ENCODE measurements around the gene BFSP2. TPM values are rescaled to one million over a fixed set of nuclear protein-coding genes. Genes with fewer than 3 reads are reported as not detected.

The BFSP2 gene
- total and polyA plus RNA-seq, 2 of the 4 experiments (the other 2 are of a cell fraction), result not detected

GRCh38 chr3:133514418-133514817 lies 114.6 kb downstream of the BFSP2 start:
- no peak overlapping the region for H3K23ac ChIP-seq (ENCODE audit: low read depth, low read length)
- H2BK120ac ChIP-seq (ENCODE audit: low read depth, low read length), result no peak overlapping the region
- BruUV-seq (replicated peaks), result no TSS peak
- no peak for DNase-seq
- no peak overlapping the region for H2BK15ac ChIP-seq (ENCODE audit: low read depth, low read length)
- H3K4ac ChIP-seq (ENCODE audit: low read depth, low read length), result no peak overlapping the region
- no peak overlapping the region for H3K4me3 ChIP-seq (ENCODE audit: insufficient read depth, low read depth, low read length)
- no peak overlapping the region for H4K91ac ChIP-seq (ENCODE audit: insufficient read depth, low read depth, low read length)
- H4K8ac ChIP-seq (ENCODE audit: low read depth in 2 of 2, low read length in 2 of 2), result no peak overlapping the region
- in situ Hi-C loops (cut with MboI; ENCODE audit: low sequenced_read_pairs) (no loop called here), intact Hi-C loops (cut with micrococcal nuclease) (no loop called here), dilution Hi-C loops (cut with HindIII; ENCODE audit: low sequenced_read_pairs, unreplicated experiment) (no loop called here)
- H4K5ac ChIP-seq (ENCODE audit: low read depth, low read length), result no peak overlapping the region
- no peak overlapping the region for H2BK5ac ChIP-seq (ENCODE audit: low read depth, low read length, poor library complexity, severe bottlenecking)
- TF ChIP-seq CTCF (conservative IDR thresholded peaks at IDR 0.05; ENCODE audit: low read depth, low read length) (no peak), CEBPB (IDR thresholded peaks at IDR 0.05; ENCODE audit: low read depth, low read length) (no peak), BHLHE40 (IDR thresholded peaks at IDR 0.05; ENCODE audit: low read depth, low read length) (no peak), RCOR1 (IDR thresholded peaks at IDR 0.05; ENCODE audit: insufficient replicate concordance, low read length) (no peak), RAD21 (IDR thresholded peaks at IDR 0.05; ENCODE audit: low read length) (no peak), FOS (IDR thresholded peaks at IDR 0.05; ENCODE audit: low read depth, low read length) (no peak), RFX5 (IDR thresholded peaks at IDR 0.05; ENCODE audit: low read depth, low read length) (no peak), SMC3 (IDR thresholded peaks at IDR 0.05; ENCODE audit: low read depth, low read length) (no peak), NFE2L2 (IDR thresholded peaks at IDR 0.05; ENCODE audit: low read depth, low read length) (no peak), MAFK (IDR thresholded peaks at IDR 0.05; ENCODE audit: low read depth, low read length) (no peak), POLR2A (IDR thresholded peaks at IDR 0.05; ENCODE audit: low read depth, low read length) (no peak), MAZ (IDR thresholded peaks at IDR 0.05; ENCODE audit: borderline replicate concordance, low read depth, low read length) (no peak), MXI1 (IDR thresholded peaks at IDR 0.05; ENCODE audit: borderline replicate concordance, low read depth, low read length) (no peak), CHD1 (IDR thresholded peaks at IDR 0.05; ENCODE audit: low read depth, low read length) (no peak)
- TF ChIP-seq, protein P1, sequence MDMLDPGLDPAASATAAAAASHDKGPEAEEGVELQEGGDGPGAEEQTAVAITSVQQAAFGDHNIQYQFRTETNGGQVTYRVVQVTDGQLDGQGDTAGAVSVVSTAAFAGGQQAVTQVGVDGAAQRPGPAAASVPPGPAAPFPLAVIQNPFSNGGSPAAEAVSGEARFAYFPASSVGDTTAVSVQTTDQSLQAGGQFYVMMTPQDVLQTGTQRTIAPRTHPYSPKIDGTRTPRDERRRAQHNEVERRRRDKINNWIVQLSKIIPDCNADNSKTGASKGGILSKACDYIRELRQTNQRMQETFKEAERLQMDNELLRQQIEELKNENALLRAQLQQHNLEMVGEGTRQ (IDR thresholded peaks at IDR 0.05; ENCODE audit: low read depth, low read length), result no peak
- H3K9me3 ChIP-seq (ENCODE audit: control insufficient read depth, insufficient read depth, low read length), result no peaks in the 10 kb centered on the region
- H3K9me1 ChIP-seq (ENCODE audit: insufficient read depth, low read length), result peaks cover 4% of the 10 kb centered on the region; the same call in 1 of the 2 replicates
- H3K79me1 ChIP-seq (ENCODE audit: low read depth in 1 of 2, low read length in 2 of 2), result no peaks in the 10 kb centered on the region; a peak in 1 of 4 replicates
- H3K14ac ChIP-seq (replicated peaks; ENCODE audit: low read depth, low read length), result no peak overlapping the region
- ChIA-PET POLR2A (ENCODE audit: unreplicated experiment) (no interaction called here), CTCF (no interaction called here)
- H3K27me3 ChIP-seq (ENCODE audit: control insufficient read depth, insufficient read depth, low read length), result no peaks in the 10 kb centered on the region
- no peaks in the 10 kb centered on the region for H3K36me3 ChIP-seq (ENCODE audit: control insufficient read depth, insufficient read depth, low read length)
- no peak overlapping the region for H2AK5ac ChIP-seq (ENCODE audit: low read depth, low read length)
- no peak overlapping the region for H2AK9ac ChIP-seq (replicated peaks; ENCODE audit: low read depth, low read length, poor library complexity)
- no peak overlapping the region for H3K4me2 ChIP-seq (ENCODE audit: low read depth, low read length)
- H3K56ac ChIP-seq (ENCODE audit: extremely low read depth, insufficient read depth, low read length), result no peak overlapping the region
- H3K18ac ChIP-seq (ENCODE audit: low read depth, low read length), result no peak overlapping the region
- H3K27ac ChIP-seq (ENCODE audit: insufficient read depth, low read length), result no peak overlapping the region
- no peaks in the 10 kb centered on the region for H4K20me1 ChIP-seq (ENCODE audit: insufficient read depth, low read length)
- no peaks in the 10 kb centered on the region; the same call in 1 of the 2 replicates for H3K4me1 ChIP-seq (ENCODE audit: control insufficient read depth, insufficient read depth, low read length)
- H3K9ac ChIP-seq (ENCODE audit: low read depth, low read length), result no peak overlapping the region
- H2BK20ac ChIP-seq (ENCODE audit: low read depth, low read length), result no peak overlapping the region
- H2AFZ ChIP-seq (replicated peaks; ENCODE audit: low read length, poor library complexity), result no peak overlapping the region
- ATAC-seq (ENCODE audit: low read depth), result no peak
- WGBS, 2 experiments (ENCODE audit: extremely low coverage in 2 of 2, insufficient read length in 1 of 2), result 100% methylated on average over 2 of the region's 6 CpGs; no CpG with 5 or more reads in 1 of the 2 experiments
